ENCODE data around the gene PKDREJ. TPM values are rescaled to one million over a fixed set of nuclear protein-coding genes. Genes with fewer than 3 reads are reported as not detected.
A peak's percentile ranks its signal among the peaks of the same experiment; 100 is the strongest.

The PKDREJ gene
- total RNA-seq, 1 donor from 2014 or later, result 0.11 TPM

DNA sequence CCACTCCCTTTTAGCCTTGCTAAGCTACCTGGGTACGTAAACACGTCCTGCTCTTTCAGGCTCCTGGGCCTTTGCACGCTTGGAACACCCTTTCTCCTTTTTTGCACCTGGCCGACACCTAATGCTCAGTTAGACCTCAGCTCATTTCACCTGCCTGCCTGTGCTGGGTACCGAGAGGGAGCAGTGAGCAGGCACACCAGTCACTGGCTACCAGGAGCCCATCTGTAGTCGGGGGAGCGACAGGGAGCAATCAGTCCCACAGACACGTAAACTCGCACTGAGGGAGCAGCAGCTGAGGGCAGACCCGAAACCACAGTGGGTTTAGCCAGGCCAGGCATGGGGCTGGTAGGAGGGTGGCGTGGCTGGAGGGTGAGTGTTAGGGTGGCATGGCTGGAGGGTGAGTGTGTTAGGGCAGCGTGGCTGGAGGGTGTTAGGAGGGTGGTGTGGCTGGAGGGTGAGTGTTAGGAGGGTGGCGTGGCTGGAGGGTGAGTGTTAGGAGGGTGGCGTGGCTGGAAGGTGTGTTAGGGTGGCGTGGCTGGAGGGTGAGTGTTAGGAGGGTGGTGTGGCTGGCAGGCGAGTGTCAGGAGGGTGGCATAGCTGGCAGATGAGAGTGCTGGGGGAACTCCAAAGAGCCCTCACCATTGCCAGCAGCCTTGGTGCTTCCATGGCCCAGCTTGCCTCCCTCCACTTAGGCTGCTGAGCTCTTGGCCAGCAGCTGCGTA is 27.1 kb upstream of the PKDREJ start:
- peak; percentile 78 for DNase-seq (ENCODE audit: low spot score)
- intact Hi-C loops (cut with DNase I), result no loop called here

DNA sequence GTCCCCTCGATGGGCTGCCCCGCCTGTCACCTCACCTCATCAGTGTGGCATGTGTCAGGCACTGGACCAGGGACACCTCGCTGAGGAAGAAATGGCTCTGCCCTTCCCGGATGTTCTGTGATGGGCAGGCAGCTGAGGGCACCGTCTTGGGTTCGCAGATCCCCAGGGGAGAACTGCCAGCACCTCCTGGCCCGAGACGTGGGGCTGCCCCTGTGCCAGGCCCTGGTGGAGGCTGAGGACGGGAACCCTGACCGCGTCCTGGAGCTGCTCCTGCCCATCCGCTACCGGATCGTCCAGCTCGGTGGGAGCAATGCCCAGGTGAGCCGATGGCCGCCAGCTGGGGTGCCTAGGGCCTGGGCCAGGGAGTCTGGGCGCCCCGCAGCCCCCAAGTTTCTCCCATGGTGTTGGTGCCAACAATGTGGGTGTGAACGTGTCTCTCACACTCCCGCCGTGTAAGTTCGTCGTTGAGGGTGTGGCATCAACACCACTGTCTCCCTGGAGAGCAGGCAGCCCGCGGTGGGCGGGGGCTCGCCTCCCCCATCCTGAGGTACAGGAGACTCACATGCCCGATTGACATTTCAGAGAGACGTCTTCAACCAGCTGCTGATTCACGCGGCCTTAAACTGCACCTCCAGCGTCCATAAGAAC is 26.2 kb upstream of the PKDREJ start:
- intact Hi-C loops (cut with DNase I), result no loop called here
- DNase-seq (ENCODE audit: low spot score), result no peak

DNA sequence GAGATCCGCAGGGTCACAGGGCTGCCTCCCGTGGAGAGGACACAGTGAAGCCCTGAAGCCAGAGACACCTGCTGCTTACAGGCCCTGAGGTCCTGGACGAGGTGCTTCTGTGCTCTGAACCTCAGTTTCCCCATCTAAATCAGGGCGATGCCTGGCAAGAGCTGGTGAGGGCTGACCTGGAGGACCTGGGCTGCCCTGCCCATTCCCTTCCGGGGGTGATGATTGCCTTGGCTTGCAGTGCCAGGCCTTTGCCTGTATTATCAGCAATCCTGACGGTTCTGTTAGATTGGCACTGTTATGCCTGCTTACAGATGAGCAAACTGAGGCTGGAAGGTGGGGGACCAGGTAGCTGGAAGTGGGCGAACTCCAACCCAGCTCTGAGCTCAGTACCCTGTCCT is 25.7 kb upstream of the PKDREJ start:
- DNase-seq (ENCODE audit: low spot score), result no peak
- intact Hi-C loops (cut with DNase I), result no loop called here

DNA sequence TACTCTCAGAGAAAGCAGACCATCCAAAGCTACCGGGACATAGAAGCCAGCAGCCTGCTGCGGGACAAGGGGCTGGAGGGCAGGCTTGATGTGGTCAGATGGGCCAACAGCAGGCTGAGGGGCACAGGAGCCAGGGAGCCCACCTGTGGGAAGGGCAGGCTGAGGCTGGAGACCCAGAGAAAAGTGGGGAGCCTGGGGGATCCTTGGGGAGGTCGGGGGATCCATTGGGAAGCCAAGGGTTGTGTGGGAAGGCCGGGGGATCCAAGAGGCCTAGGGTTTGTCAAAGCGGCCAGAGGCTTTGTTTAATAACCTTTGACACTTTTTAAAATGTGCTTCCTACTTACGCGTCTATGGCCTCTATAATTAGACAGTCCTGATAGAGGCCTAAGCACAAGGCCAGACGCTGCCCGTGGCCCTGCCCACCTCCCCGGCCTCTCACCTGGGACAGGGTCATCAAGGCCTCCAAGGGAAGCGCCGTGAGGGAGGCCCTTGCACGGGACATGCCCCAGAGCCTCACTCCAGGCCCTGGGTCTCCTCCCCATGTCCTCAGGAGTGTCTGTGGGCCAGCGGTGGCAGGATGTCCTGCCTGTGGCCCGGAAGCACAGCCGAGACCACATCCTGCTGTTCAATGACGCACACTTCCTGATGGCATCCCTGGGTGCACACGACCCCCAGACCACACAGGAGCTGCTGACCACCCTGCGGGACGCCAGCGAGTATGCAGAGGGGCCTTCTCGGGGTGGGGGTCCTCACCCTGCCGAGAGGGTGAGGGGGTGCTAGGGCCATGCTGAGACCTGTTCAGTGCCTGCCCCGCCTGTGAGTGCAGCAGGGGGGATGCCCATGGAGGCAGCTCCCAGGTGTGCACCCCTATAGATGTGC is 25.0 kb upstream of the PKDREJ start:
- DNase-seq (ENCODE audit: low spot score), result peak; percentile 81
- intact Hi-C loops (cut with DNase I), result no loop called here

DNA sequence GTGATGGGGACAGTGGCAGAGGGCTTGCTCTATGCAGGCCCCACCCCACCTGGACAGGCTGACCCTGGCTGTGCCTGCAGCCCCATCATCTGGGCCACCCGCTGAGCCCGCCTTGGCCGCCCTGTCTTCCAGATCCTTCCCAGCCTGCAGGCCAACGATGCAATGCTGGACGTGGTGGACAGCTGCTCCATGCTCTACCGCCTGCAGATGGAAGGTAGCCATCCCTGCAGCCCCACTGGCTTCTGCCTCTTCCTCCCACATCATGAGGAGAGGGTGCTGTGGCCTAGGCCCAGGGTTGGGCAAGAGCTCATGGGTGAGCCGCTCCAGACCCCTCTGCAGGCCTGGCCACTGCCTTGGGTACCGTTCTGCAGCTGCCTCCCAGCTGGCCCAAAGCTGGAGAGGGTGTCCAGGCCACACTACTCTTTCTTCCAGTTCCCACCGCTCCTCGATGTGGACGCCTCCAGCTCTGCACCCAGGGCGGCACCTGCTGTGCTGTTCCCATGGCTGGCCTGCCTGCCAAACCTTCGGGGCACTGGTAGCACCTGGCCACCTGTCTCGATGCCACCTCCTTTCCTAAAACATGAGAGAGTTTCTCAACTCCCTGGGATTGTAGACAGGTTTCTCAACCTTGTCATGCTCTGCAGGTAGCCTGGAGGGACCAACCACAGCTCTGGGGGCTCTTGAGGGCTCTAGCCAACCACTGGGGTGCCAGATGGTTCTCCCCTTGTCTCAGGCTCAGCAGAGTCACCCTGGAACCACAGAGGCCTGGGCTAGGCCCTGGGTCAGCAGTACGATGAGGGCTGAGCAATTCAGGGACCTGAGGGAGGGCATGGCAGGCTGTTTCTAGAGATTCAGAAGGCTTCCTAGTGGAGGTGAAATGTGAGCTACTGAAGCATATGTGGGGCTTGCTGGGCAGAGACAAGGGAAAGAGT is 24.1 kb upstream of the PKDREJ start:
- no peak for DNase-seq (ENCODE audit: low spot score)
- intact Hi-C loops (cut with DNase I), result no loop called here

DNA sequence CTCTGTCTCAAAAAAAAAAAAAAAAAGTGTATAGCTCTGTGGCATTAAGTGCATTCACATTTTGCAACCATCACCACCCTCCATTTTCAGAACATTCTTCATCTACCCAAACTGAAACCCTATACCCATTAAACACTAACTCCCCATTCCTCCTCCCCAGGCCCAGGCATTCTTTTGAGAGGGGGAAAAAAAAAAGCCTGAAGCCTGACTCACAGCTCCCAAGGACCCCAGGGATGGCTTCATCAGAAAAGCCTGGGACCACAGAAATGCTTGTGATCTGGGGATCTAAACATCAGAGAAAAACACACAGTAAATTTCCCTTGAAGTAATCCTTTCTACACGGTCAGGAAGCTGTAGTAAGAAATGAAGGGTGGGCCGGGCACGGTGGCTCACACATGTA is 22.9 kb upstream of the PKDREJ start:
- intact Hi-C loops (cut with DNase I), result no loop called here
- DNase-seq (ENCODE audit: low spot score), result no peak

DNA sequence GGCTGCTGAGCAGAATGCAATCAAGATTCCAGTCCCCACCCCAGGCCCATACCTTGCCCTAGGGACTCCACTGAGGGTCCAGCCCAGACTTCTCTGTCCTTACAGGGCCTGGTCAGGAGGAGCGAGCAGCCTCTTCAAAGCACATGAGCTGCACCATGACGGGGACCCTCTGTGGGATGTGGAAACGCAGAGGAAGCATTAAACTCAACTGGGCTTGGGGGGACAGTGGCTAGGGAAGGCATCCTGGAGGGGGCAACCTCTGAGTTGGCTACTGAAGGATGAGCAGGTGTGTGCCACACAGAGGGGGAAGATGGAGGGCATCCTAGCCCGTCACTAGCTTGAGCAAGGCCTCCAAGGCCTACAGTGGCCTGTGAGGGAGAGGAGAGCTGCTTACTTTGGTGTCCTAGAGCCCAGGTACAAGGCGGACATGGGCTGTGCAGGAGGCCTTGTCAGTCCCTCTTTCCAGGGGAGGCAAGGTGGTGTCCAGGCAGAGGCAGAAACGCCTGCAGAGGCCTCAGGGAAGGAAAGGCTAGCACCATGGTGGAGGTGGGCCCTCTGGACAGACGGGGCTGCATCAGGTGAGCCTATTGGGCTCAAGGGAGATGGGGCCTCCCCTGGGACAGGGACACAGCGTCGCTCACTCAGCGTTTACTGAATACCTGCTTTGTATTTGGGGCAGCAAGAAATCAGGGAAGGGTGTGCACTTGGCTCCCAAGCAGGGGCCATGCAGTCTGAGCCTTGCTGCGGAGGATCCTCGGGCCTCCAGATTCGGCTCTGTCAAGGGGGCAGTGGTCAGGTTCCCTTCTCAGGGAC is 18.9 kb upstream of the PKDREJ start:
- intact Hi-C loops (cut with DNase I), result no loop called here
- DNase-seq (ENCODE audit: low spot score), result no peak

DNA sequence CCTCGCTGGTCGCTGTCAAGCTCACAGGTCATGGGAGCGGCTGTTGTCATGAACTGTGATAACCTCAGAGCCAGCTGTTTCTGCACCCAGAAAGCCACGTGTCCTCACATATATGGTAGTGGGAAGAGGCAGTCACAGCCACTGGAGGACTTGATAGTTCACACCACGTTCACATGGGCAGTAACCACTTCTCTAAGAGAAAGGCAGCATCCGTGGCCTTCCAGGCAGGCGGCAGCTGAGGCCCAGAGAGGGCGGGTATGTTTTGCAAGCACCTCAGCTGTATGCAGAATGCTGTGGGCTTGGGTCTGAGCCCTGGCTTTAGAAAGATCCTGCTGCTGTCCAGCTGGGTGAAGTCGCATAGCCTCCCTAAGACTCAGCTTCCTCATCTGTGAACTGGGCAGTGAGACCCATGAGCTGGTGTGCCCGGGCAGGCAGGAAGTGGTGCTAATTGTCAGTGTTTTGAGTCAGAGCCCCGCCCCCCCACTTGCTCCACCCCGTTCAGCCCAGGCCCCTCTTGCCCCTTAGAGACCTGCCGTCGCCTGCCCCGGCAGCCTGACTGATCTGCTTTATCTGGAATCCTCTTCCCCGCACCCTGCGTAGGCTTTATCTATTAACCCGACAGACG is 18.0 kb upstream of the PKDREJ start:
- intact Hi-C loops (cut with DNase I), result no loop called here
- no peak for DNase-seq (ENCODE audit: low spot score)

DNA sequence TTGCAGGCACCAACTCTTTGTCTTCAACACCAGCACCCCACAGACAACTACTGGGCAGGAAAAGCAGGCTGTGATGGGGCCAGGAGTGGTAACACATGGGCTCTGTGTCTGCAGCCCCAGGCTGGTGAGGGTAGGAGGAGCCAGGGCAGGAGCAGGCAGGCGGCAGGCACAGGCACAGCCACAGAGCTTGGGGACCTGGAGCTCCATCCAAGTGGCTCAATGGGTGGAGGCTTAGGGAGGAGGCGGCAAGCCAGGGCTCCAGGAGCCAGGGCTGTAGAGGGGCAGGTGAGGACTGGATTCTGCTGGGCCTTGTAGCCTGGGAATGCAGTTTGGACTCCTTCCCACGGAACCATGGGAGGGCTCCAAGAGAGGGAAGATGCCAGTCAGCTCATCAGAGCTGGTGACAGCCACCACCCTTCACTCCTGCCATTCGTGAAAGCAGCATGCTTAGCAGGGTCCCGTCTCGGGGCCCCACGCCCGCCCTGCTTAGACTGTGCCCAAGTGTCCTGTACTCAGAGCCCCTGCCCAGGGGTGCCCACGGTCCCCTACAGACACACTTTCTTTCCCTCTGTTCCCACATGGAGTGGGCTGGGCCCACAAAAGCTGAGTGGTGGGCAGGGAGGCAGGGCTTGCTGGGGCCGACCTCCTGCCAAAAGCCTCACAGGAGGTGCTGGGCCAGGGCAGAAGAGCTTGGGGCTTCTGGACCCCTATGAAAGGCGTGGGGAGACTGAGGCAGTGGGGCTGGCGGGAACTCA is 17.1 kb upstream of the PKDREJ start:
- intact Hi-C loops (cut with DNase I), result no loop called here
- DNase-seq (ENCODE audit: low spot score), result no peak

DNA sequence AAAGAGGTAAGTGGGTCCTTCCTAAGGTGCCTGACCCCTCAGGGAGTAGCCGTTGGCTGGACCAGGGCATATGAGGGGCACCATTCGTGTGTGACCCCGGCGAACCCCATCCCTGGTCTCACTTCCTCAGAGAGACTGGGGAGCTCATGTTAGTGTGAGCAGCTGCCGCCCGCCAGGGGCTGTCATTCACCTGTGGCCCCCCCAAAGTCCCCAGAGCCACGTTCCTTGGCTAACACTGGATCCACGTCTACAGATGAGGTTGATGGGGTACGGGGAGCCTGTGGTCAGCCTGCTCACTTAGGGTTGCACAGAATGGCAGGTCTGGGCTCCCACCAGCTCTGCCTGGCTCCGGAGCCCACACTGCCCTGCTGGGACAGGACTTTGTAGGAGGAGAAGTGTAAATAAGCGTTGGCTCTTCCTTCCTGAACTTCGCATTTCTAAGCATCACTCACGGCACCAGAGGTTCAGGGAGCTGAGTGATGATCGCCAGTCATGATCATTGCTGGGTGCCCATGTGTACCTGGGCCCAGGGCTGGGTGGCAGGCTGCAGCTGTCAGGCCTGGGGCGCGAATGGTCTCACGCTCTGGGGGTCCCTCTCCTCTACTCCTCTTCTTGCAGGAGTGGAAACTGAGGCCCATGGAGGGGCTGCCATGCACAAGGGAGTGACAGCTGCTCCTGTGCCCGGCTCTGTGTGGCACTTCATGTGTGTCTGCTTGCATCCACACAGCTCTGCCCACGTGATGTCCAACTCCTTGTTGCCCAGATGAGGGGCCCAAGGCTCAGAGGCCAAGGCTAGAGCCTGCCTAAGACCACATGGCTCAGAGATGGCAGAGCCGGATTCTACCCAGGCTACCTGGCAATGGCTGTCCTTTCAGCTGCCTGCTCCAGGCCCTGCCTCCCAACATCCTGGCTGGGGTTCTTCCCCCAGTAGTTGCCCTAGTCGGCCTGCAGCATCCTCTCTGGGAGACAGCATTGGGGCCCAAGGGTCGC is 15.8 kb upstream of the PKDREJ start:
- no peak for DNase-seq (ENCODE audit: low spot score)
- intact Hi-C loops (cut with DNase I), result no loop called here

DNA sequence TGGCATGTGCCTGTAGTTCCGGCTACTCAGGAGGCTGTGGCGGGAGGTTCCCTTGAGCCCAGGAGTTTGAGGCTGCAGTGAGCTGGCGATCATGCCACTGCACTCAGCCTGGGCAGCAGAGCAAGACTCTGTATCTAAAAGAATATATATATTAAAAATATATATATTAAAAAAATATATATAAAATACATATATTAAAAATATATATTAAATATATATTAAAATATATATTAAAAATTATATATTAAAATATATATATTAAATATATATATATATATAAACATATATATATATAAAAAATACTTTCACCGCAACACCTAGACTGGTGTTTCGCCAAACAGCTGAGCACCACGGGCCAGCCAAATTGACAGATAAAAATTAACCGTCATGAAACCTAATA is 13.4 kb upstream of the PKDREJ start:
- no peak for DNase-seq (ENCODE audit: low spot score)
- intact Hi-C loops (cut with DNase I), result no loop called here

DNA sequence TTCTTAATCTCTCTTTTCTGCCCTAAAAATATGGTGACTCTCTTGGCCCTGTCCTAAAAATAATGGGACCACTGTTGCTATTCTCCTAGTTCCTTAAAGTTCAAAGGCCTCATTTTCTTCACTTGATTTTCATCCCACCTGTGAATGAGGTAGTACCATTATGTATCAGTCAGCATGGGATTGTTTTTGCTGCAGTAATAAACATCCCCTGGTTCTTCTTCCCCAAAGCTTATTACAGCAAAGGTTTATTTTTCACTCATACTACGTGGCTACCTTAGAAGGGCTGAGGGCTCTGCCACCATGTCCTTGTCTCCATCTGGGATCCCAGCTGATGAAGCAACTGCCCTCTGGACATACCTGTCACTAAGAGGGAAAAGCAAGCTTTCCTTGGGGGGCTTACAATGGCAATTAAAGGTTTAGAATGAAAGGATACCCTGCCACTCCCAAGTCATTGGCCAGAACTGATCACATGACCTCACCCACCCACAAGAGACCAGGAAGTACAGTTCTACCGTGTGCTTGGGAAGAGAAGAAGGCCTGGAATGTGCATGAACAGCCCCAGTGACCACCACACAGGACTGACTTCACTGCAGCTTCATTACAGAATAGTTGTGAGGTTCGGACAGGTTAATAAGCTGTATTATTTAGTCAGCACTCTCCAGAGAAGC is 12.4 kb upstream of the PKDREJ start:
- intact Hi-C loops (cut with DNase I), result no loop called here
- no peak for DNase-seq (ENCODE audit: low spot score)

DNA sequence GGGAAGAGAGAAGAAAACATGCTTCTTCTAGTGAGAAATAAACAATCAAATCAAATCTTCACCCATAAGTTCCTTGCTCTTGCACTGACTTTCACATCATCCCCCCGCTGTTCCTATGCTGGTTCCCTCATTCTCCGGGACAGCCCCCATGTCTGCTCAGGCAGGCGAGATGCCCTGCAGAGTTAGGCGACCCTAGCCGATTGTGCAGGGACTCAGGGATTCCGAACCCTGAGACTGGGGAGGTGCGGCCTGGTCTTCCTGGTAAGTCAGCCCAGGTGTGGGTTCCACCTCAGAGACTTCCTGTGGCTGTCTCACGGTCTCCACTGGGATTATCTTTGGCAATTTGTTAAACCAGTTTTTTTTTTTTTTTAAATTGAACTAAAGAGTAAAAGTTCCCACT is 11.2 kb upstream of the PKDREJ start:
- intact Hi-C loops (cut with DNase I), result no loop called here
- DNase-seq (ENCODE audit: low spot score), result peak; percentile 33

DNA sequence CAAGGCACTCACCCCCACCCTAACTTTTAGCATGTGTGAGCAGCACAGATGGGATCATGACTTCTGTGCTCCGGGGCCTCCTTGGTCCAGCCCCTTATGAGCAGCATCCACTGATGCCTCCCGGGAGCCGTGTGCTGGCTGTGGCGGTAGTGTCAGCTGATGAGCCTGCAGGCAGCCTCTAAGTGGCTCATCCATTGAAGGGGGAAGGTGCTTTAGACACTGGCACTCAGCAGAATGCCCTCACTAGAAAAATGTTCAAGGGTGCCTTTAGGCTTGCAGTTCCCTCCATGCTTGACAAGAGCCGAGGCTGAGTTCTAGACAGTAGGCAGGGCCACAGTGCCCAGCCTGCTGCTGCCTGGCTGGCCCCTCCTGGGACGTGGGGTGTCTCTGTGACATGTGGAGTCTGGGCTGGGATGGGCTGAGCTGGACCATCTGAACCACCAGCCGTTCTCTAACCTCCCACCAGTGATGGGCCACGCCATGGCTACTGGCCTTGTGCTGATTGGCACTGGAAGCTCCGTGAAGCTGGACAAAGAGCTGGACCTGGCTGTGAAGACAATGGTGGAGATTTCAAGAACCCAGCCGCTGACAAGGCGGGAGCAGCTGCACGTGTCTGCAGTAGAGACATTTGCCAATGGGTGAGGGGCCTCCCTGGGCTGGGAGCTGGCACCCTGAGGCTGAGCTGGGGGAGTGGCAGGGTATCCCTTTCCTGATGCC is 10.4 kb upstream of the PKDREJ start:
- peak; percentile 50 for DNase-seq (ENCODE audit: low spot score)
- intact Hi-C loops (cut with DNase I), result no loop called here

DNA sequence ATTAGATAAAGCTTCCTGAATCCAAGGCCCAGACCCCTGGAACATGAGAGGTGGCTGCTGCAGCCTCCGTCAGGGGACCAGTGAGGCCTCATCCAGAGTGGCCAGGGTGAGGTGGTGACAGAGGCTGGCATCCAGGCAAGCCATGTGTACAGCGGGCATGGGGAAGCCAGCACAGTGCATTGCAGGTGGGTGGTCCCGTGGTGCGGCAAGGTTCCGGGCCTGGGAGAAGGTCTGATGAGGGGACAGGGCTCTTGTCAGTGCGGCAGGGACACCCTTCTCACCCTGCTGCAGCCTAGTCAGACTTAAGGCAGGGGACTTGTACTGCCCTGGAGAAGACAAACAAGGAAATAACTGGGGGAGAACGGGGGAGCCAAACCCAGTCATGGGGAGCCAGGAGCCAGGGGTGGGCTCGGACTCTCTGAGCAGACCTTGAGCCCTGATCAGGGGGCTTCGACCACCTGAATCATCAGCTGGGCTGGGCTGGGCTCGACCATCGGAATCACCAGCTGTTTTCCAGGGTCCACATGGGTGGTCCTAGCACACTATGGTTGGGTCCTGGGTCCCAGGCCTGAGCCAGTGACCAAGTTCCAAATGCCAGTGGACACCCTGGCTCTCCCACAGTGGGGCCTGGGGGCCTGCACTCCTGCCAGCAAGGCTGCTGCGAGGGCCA is 9.8 kb upstream of the PKDREJ start:
- intact Hi-C loops (cut with DNase I), result no loop called here
- DNase-seq (ENCODE audit: low spot score), result peak; percentile 72

Data from cardiac septum (tissue), 1 donor.